HG03095 (cell line): Measurements from ENCODE around the gene OR4A47.
"Not testable (repeated sequence)": the region's sequence is repeated elsewhere in the genome, so short reads cannot be mapped to it uniquely, and the experiment has no call there.

Source experiments
- ATAC-seq: cut with Tn5 transposase; IDR thresholded peaks from one replicate; pipeline ENCODE4 v1.9.1; 2021; ENCODE audit warnings: moderate library complexity; ENCODE audit not compliant: unreplicated experiment

Gene OR4A47, protein sequence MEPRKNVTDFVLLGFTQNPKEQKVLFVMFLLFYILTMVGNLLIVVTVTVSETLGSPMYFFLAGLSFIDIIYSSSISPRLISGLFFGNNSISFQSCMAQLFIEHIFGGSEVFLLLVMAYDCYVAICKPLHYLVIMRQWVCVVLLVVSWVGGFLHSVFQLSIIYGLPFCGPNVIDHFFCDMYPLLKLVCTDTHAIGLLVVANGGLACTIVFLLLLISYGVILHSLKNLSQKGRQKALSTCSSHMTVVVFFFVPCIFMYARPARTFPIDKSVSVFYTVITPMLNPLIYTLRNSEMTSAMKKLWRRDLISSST

GRCh38 chr11:48488493-48488892 is at the start of gene OR4A47:
Gene OR4A47, plus strand, starts transcription at chr11:48488793. Its CDS starts 0 bp downstream, at chr11:48488793.
- ATAC-seq = not testable (repeated sequence)

DNA sequence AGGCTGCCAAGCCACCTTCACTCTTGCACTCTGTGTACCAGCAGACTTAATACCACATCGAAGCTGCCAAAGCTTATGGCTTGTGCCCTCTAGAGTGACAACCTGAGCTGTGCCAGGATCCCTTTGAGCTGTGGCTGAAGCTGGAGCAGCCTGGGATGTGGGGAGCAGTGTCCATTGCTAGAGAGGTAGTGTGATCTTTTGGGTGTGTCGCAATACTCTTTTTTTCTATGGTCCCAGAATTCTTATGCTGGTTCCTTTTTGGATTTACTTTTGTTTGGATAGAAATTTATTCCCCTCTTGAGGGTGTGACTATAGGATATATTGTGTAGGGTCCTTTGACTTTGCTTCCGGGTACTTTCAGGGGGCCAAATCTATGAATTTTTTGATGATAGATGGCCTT is 32.7 kb upstream of the OR4A47 start:
- not testable (repeated sequence) for ATAC-seq

- not testable (repeated sequence) for ATAC-seq
These were observed 14.6 kb upstream of the OR4A47 start for GRCh38 chr11:48473966-48474365.

- not testable (repeated sequence) for ATAC-seq
These were observed 13.9 kb upstream of the OR4A47 start for GRCh38 chr11:48474703-48475102.

DNA sequence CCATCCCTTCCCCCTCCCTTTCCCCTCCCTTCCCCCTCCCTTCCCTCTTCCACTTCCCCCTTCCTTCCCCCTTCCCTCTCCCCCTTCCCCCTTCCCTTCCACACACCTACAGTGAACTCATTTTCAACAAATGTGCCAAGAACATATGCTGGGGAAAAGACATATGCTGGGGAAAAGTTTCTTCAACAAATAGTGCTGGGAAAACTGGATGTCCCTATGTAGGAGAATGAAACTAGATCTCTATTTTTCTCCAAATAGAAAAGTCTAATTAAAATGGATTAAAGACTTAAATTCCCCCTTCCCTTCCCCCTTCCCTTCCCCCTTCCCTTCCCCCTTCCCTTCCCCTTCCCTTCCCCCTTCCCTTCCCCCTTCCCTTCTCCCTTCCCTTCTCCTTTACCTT is 17.6 kb downstream of the OR4A47 start:
- not testable (repeated sequence) for ATAC-seq

GRCh38 chr11:48538991-48539390 is 50.4 kb downstream of the OR4A47 start:
- ATAC-seq = no peak
